Amniotic epithelial cell (primary cell): ENCODE results near the gene GGCX.
"Not testable (repeated sequence)": the region's sequence is repeated elsewhere in the genome, so short reads cannot be mapped to it uniquely, and the experiment has no call there.

Experiments used
- DNase-seq: peaks from one replicate; pipeline ENCODE4 v3.0.0-alpha.2; 2010; ENCODE audit warnings: low read depth

Gene GGCX

GRCh38 chr2:85575739-85576138 is 14.4 kb upstream of the GGCX start:
- no peak for DNase-seq

- DNase-seq = no peak
Measured at GRCh38 chr2:85566265-85566664, 5.0 kb upstream of the GGCX start.

- DNase-seq = no peak
Measured at GRCh38 chr2:85564144-85564563, 2.9 kb upstream of the GGCX start.

- DNase-seq = no peak
Measured at GRCh38 chr2:85560812-85561279, 447 bp downstream of the GGCX start.

GRCh38 chr2:85560403-85560726 is 928 bp downstream of the GGCX start:
- DNase-seq = not testable (repeated sequence)

GRCh38 chr2:85558160-85558559 is 3.1 kb downstream of the GGCX start:
- no peak for DNase-seq

- no peak for DNase-seq
Measured at GRCh38 chr2:85557130-85557529, 4.2 kb downstream of the GGCX start.

GRCh38 chr2:85554980-85555612 is 6.2 kb downstream of the GGCX start:
- DNase-seq = no peak

GRCh38 chr2:85553184-85553583 is 8.1 kb downstream of the GGCX start:
- no peak for DNase-seq

GRCh38 chr2:85551698-85552678 is 9.3 kb downstream of the GGCX start:
- DNase-seq = peak; percentile 68

GRCh38 chr2:85550486-85550885 is 10.8 kb downstream of the GGCX start:
- DNase-seq = no peak

- DNase-seq = peak; percentile 85
Measured at GRCh38 chr2:85549826-85550225, 11.5 kb downstream of the GGCX start.

- DNase-seq = no peak
Measured at GRCh38 chr2:85549095-85549494, 12.2 kb downstream of the GGCX start.

- DNase-seq = no peak
Measured at GRCh38 chr2:85548608-85548900, 12.7 kb downstream of the GGCX start.

GRCh38 chr2:85547859-85548607 is 13.3 kb downstream of the GGCX start:
- DNase-seq = peak; percentile 25

GRCh38 chr2:85547089-85547858 is 14.0 kb downstream of the GGCX start:
- DNase-seq = peak; percentile 29

GRCh38 chr2:85545780-85546240 is 15.5 kb downstream of the GGCX start:
- DNase-seq = no peak

- not testable (repeated sequence) for DNase-seq
Measured at GRCh38 chr2:85544915-85545779, 16.1 kb downstream of the GGCX start.

GRCh38 chr2:85544254-85544691 is 17.0 kb downstream of the GGCX start:
- DNase-seq = not testable (repeated sequence)

- DNase-seq = no peak
Measured at GRCh38 chr2:85542777-85543176, 18.5 kb downstream of the GGCX start.
